Tongue (tissue), 2 donors: ENCODE results near the gene TSNAXIP1. TPM values are rescaled to one million over a fixed set of nuclear protein-coding genes. Genes with fewer than 3 reads are reported as not detected.

Experiments used
- DNase-seq: peaks from one replicate; pipeline ENCODE4 v3.0.0-alpha.2; 2015
- total RNA-seq: library from RNA; depleted of rRNA; stranded (reverse); fragments of >200 nt; gene quantifications from one replicate; pipeline ENCODE4 v1.2.3, GENCODE V29; 2014

TSNAXIP1 gene, protein sequence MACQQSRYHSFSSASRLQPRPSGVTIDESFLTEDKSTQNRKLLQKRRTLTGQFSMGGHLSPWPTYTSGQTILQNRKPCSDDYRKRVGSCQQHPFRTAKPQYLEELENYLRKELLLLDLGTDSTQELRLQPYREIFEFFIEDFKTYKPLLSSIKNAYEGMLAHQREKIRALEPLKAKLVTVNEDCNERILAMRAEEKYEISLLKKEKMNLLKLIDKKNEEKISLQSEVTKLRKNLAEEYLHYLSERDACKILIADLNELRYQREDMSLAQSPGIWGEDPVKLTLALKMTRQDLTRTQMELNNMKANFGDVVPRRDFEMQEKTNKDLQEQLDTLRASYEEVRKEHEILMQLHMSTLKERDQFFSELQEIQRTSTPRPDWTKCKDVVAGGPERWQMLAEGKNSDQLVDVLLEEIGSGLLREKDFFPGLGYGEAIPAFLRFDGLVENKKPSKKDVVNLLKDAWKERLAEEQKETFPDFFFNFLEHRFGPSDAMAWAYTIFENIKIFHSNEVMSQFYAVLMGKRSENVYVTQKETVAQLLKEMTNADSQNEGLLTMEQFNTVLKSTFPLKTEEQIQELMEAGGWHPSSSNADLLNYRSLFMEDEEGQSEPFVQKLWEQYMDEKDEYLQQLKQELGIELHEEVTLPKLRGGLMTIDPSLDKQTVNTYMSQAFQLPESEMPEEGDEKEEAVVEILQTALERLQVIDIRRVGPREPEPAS
- total RNA-seq = 1.1 TPM

DNA sequence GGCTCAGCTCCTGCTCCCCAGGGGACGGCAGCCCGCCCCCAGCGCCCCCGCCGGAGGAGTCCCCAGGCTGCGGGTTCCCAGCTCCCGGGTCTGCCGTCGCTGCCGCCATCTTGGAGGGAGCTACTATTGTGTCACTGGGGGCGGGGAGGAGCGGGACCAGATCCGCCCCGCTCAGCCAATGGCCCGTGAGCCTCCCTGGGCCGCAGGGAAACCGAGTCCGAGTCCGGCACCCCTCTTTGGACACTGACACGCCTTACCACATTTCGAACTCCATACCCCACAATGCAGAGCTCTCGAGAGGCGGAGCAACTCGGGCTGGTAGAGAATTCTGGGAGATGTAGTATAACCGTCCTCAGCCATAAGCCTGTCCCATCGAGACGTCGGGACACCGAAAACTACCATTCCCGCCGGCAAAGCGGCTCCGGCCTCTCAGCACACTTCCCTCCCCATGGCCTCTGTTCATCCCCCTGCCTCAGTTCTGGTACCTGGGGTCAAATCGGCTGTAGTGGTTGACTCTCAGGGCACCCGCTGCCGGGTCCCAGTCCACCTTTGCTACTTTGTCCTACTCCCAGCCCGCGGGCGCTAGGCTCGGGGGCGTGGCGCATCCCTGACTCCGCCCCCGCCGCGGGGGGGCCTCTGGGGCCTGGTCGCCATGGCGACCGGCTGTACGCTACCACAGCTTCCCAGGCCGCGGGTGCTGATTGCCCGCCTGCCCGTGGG lies at the start of gene TSNAXIP1, which contains the start of gene RANBP10:
Gene TSNAXIP1 (plus strand): TSS at position 462 of the 720 bp plus-strand sequence. CDS start 261 bp downstream, outside the sequence.
Gene RANBP10 (minus strand): TSS at position 133 of the 720 bp plus-strand sequence. CDS start 24 bp downstream, at position 109.
- peak; percentile 100 for DNase-seq

DNA sequence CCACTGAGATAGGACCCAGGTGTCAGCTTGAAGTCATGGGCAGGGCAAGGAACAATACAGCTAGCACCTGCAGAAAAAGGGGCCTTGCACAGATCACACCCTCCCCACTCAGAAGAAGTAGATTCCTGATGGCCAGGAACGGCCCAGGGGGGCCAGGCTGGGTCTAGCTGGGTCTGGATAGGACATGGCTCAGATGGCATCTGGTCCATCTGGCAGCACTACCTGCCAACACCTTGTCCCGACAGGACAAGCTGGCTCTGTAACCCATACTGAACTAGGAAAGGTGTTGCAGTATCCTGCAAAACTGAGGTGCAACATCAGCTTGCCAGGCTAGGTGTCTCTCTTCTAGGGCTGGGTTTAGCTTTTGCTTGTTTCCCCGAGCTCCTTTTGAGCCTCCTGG lies 48.7 kb upstream of the TSNAXIP1 start:
- no peak for DNase-seq

- no peak for DNase-seq
These were observed 47.7 kb upstream of the TSNAXIP1 start for GRCh38 chr16:67758966-67759365.

- DNase-seq = peak; percentile 21
These were observed 46.3 kb upstream of the TSNAXIP1 start for GRCh38 chr16:67760206-67760955.

DNA sequence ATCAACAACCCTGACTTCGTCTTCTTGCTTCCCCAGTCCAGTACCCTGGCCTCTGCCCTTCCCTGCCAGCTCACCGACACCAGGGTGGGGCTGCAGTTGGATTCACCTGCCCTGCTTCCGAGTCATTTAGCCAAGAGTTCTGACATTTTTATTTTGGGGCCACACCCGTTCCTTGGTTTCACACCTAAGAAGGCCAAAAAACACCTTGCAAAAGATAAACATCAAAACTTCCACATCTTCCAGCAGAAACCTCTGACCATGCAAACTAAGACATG lies 45.8 kb upstream of the TSNAXIP1 start:
- no peak for DNase-seq

DNA sequence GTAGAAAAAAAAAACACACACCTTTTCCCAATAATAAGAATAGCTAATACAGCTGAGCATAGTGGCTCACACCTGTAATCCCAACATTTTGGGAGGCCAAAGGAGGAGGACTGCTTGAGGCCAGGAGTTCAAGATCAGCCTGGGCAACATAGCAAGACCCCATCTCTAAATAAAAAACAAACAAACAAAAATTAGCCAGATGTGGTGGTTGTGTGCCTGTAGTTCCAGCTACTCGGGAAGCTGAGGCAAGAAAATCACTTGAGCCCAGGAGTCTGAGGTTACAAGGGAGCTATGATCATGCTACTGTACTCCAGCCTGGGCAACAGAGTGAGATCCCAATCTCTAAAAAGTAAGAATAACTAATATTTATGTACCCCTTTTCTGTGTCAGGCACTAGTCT lies 44.8 kb upstream of the TSNAXIP1 start:
- DNase-seq = no peak

DNA sequence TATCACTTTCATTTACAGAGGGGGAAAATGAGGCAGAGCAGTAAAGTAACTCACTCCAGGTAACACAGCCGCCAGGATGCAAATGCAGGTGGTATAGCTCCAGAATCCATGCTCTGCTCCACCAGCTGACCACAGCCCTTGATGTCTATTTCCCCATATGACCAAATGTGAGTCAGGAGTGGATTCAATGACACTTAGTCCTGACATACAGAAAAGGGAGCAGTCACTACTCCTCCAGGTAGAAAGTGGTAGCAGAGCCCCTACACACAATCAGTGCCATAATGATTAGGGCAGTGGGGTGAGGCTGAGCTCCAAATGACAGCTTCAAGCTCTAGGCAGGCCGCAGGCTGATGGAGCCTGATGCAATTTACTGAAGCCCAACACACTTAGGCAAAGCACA lies 44.3 kb upstream of the TSNAXIP1 start:
- no peak for DNase-seq

DNA sequence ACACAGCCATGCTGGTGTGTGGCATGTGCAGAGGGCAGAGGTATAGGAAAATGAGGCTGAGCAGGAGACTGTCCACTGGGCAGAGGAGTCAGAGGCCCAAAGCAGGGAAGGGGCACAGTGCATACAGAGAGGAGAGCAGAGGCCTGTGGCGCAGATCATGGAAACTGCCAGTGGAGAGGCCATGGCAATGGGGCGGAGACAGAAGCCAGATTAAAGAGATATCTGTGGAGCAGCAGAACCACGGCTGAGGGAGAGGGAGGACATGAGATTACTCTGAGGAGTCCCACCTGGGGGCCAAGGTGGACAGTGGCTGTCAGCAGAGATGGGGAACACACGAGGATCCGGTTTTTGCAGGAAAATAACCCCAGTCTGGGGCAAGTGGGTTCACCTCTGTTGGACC lies 43.6 kb upstream of the TSNAXIP1 start:
- no peak for DNase-seq

GRCh38 chr16:67764158-67764667 lies 42.5 kb upstream of the TSNAXIP1 start:
- DNase-seq = no peak

DNA sequence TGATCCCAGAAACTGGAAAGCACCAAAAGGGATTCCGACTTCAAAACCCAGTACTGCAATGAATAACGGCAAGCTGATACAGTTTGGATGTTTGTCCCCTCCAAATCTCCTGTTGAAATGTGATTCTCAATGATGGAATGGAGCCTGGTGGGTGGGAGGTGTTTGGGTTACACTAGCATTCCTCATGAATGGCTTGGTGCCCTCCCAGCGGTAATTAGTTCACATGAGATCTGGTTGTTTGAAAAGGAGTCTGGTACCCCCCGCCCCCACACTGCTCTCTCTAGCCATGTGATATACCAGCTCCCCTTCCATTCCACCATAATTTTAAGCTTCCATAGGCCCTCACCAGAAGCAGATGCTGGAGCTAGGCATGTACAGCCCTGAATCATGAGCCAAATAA lies 40.4 kb upstream of the TSNAXIP1 start:
- DNase-seq = no peak

GRCh38 chr16:67767953-67768352 lies 38.7 kb upstream of the TSNAXIP1 start:
- no peak for DNase-seq

DNA sequence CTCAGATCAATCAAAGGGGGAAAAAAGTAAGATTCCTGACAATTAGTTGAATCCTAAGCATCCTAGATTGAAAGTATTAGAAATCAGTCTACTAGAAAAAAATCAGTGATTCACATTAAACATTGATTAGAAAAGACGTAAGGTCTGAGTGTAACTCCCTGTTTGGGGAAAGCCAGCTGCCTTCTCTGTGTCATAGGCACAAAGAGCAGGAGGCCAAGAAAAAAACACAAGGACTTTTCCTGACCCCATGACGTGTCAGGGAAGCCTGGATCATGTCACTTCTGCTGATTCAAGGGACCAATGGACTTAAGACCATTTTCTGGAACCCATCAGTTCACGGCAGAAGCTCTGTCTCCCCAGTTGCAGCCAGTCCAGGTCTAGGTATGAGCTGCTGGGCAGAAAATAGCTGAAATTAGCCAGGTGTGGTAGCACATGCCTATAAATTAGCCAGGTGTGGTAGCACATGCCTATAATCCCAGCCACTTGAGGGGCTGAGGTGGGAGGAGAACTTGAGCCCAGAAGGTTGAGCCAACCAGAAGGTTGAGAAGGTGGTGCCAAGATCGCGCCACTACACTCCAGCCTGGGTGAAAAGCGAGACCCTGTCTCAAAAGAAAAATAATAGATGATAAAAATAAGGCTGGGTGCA lies 36.2 kb upstream of the TSNAXIP1 start:
- no peak for DNase-seq

DNA sequence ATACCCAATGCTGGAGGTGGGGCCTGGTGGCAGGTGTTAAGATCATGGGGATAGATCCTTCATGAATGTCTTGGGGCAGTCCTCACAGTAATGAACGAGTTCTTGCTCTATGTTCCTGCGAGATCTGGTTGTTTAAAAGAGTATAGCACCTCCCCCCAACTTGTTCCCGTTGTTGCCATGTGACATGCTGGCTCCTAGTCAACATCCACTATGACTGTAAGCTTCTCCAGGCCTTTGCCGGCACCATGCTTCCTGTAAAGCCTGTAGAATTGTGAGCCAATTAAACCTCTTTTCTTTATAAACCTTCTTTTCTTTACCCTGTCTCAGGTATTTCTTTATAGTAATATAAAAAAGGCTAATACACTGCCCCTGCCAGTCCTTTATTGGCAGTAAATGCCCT lies 33.6 kb upstream of the TSNAXIP1 start:
- no peak for DNase-seq

DNA sequence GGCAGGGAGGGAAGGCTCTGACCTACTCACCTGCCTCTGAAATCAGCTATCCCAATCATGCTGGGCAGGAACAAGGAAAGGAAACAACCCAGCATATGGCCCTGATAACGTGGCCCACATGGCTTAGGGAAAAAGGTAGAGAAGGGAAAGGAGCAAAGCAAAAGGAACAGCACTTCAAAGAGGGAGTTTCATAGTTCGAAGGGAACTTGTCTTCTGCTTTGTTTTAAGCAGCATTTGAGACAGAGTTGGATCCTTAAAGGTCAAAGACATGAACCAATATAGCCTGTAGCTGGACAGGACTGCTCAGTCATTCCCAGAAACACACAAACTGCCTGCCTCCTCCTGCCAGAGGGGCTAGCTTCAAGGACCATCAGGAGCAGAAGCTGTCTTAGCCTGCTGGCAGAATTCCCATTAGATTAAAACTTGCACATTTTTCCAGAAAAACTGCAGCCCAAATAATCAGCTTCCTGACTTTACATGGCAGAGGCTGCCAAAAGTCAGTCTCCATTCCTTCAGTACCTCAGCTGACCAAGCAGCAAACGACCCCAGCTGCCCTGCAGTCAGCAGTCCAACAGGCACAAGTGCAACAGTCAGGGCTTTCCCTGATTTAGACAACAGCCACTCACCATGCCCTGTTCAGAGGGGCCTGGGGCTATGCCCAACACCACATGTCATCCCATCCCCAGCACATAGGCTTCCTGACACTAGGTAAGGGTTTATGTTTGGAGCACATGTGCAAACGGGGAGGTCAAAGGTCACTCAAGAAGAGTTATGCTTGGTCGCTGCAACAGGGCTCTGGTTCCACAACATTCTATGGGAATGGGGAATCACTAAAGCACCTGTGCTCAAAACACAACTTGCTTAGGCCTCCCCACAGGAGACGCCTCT lies 32.9 kb upstream of the TSNAXIP1 start:
- DNase-seq = peak; percentile 13

DNA sequence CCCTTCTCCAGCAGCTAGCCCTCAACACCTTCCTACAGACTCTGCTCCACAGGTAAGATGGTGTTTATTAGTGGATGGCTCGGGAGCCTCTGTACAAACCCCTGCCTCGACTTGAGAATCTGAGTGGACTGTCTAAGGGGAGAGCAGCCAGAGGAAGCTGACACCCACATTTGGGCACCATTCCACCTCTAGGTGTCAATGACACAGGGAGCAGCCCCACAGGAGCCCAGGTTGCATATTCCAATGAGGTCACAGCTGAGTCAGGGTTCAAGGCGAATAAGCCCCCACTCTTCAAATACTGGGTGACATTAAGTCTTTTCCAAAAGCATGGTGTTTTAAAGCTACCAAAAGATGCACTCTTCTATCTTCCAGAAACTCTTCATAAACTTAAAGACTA lies 32.2 kb upstream of the TSNAXIP1 start:
- DNase-seq = no peak

DNA sequence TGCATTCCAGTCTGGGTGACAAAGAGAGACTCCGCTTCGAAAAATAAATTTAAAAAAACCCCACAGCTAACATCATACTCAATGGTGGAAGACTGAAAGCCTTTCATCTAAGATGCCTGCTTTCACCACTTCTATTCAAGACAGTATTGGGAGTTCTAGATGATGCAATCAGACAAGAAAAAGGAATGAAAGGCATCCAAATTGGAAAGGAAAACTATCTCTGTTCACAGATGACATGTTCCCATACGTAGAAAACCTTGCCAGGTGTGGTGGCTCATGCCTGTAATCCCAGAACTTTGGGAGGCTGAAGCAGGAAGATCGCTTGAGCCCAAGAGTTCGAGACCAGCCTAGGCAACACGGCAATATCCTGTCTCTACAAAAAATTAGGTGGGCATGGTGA lies 31.4 kb upstream of the TSNAXIP1 start:
- DNase-seq = no peak

DNA sequence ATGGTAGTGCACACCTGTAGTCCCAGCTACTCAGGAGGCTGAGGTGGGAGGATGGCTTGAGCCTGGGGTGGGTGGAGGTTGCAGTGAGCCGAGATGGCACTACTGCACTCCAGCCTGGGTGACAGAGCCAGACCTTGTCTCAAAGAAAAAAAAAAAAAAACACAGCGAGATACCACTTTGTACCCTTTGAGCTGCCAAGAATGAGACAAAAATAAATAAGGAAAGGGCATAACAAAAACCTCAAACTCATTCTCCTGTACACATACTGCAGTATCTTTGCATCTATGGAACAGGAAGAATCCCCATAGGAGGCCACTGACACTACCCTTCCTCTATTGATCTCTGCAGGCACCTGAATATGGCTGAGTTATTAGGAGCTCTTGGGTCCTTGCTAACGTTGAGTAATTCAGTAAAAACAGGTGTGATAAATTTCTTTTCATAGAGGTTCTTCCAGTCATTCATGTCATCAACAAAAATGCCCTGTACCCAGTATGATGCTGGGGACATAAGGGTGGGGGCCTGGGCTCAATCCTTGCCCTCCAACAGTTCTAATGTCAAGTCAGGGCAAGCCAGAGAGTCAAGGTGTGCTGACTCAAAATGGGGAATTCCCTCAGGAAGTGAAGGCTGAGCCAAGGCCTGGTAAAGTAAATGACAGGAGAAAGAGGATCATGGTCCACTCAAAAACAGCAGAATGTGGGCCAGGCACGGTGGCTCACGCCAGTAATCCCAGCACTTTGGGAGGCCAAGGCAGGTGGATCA lies 27.3 kb upstream of the TSNAXIP1 start:
- no peak for DNase-seq

- DNase-seq = no peak
These were observed 25.7 kb upstream of the TSNAXIP1 start for GRCh38 chr16:67780847-67781564.

DNA sequence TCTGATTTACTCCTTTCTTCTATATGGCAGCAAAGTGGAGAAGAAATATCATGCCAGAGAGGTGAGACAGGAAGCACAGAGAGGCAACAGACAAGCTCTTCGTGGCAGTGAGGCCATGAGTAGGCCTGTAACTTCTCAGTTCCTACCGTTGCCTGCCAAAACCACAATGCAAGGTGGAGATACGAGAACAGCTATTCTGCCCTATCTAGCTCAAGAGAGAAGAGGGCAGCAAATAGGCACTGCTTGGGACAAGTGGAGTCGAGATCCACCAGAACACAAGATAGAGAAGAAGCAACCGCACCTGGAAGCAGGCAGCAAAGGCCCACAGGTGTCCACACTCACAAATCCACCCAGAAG lies 25.1 kb upstream of the TSNAXIP1 start:
- DNase-seq = no peak
